GM18498 (cell line): ENCODE results near the gene H2AZ2.
"Not testable (repeated sequence)": the region's sequence is repeated elsewhere in the genome, so short reads cannot be mapped to it uniquely, and the experiment has no call there.

Experiments used
- ATAC-seq: cut with Tn5 transposase; IDR thresholded peaks from one replicate; pipeline ENCODE4 v1.9.1; 2021; ENCODE audit warnings: mild to moderate bottlenecking, moderate library complexity; ENCODE audit not compliant: unreplicated experiment

Gene H2AZ2

DNA sequence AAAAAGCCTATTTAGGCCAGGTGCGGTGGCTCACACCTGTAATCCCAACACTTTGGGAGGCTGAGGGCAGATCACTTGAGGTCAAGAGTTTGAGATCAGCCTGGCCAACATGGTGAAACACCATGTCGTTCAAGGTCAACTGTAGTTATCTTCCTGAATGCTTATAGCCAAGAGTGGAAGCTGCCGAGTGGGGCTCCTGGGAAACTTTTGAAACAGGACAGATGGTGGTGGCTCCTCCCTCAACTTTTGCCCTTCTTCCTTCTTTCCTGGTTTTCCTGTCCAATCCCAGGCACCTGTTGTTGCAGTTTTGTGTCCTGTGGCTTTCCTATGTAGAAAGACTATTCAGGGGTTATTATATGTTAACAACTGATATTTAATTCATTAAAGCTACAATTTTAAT is 60.1 kb downstream of the H2AZ2 start:
- no peak for ATAC-seq

DNA sequence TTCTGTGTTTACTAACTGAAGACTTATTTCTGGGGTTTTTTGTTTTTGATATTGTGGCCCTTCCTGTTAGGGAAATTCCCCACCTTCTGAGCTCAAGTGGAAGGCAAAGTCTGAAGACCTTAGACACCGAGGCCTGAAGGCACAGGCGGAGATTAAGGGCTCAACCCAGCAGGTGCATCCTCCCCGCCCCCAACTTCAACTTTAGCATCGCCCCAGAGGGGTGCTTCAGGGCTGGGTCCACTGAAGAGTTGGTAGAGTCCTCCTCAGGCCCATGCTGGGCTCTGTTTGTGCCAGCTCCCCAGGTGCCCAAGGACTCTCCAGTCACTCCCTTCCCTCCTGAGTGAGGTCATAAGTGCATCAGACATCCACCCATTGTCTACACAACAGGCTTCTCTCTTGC is 60.8 kb downstream of the H2AZ2 start:
- ATAC-seq, result no peak

DNA sequence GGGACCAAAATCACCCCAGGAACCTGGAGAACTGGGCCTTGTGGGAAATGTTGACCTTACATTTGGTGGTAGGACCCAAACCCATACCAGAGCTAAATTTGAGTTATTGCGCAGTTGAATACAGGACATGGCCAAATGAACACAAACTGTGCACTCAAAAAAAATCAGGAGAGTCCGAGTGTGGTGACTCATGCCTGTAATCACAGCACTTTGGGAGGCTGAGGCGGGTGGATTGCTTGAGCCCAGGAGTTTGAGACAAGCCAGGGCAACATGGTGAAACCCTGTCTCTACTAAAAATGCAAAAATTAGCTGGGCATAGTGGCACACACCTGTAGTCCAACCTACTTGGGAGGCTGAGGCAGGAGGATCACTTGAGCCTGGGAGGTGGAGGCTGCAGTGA is 62.7 kb downstream of the H2AZ2 start:
- ATAC-seq, result not testable (repeated sequence)

DNA sequence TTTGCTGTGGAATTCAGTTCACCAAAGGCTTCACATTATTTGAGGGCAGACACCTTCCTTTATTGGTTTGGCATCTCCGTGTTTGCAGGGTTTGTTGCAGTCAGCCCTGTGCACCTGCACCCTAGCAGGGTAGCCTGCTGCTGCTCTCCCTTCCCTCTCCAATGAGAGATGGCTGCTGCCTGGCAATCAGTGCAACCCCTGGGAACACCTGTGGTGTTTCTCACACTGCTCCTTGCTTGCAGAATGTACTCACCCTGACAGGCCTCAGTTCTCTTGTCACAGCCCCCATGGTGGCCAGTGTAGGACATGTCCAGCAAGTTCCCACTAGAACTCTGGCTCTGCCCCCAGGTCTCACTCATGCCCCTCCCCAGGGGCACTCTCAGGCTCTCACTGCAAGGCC is 63.5 kb downstream of the H2AZ2 start:
- ATAC-seq, result no peak

DNA sequence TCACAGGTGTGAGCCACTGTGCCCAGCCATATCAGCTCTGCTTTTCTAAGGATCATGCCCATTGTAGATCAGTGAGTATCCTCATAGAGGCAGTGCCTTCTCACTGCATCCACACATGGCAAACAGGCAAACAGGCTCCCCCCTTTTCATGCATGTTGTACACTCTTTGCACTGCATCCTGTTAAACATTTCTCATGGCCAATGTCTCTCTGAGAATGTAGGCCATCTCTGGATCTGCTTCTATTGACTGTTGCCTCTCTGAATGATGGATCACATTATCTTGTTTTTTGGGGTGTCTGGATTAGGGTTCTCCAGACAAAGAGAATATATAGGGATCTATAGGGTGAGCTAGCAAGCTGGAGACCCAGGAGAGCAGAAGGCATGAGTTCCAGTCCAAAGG is 64.5 kb downstream of the H2AZ2 start:
- ATAC-seq, result no peak

DNA sequence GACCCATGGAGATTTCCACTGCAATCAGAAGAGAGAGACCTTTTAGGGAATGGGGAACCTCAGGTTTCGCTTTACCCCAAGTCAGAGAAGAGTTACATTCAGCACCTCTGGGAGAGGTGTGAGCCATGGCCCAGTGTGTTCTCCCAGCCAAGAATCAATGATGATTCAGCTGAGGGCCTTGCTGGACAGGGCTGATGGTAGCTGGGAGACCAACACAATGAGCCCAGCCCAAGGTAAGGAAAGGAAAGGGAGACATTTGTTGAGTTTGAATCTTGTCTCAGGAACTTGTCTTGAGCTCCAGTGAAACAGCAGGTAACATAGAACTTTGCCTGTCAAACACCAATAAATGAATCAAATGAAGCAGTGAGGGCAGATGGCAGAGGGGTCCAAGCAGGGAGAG is 65.4 kb downstream of the H2AZ2 start:
- no peak for ATAC-seq
